Large intestine (tissue), 3 donors: ENCODE results near the gene YTHDC2. TPM values are rescaled to one million over a fixed set of nuclear protein-coding genes. Genes with fewer than 3 reads are reported as not detected.
"Not testable (repeated sequence)": the region's sequence is repeated elsewhere in the genome, so short reads cannot be mapped to it uniquely, and the experiment has no call there.

Experiments used
- DNase-seq, 2 donors: peaks; one replicate each; pipeline versions ENCODE4 v3.0.0 to v3.0.0-alpha.2; 2013
- H3K27ac ChIP-seq: one replicate; pipeline ENCODE4 v1.5.1; 2013; ENCODE audit warnings: low read length
- H3K27me3 ChIP-seq: 2 replicates; pipeline ENCODE4 v1.6.1; 2013; ENCODE audit warnings: low read length; ENCODE audit not compliant: control insufficient read depth, insufficient read depth
- H3K36me3 ChIP-seq: 2 replicates; pipeline ENCODE4 v1.6.1; 2013; ENCODE audit warnings: low read length; ENCODE audit not compliant: control insufficient read depth, insufficient read depth
- H3K4me1 ChIP-seq: one replicate; pipeline ENCODE4 v1.6.1; 2013; ENCODE audit warnings: low read length; ENCODE audit not compliant: control insufficient read depth, insufficient read depth
- H3K4me3 ChIP-seq: one replicate; pipeline ENCODE4 v1.5.1; 2013; ENCODE audit warnings: low read length
- H3K9me3 ChIP-seq: one replicate; pipeline ENCODE4 v1.6.1; 2013; ENCODE audit warnings: mild to moderate bottlenecking, low read depth, low read length, moderate library complexity; ENCODE audit not compliant: control insufficient read depth
- WGBS: methylation state at CpG from one replicate; pipeline ENCODE4 v1.1.5; 2013; ENCODE audit warnings: low lambda C conversion rate; ENCODE audit not compliant: insufficient coverage; 5-methylcytosine and 5-hydroxymethylcytosine counted together
- polyA plus RNA-seq: library from polyadenylated mRNA; unstranded; fragments of 120-200 nt; gene quantifications from one replicate; pipeline ENCODE4 v1.2.1, GENCODE V29; 2013

YTHDC2 gene
- polyA plus RNA-seq, 1 donor: 30.9 TPM

- Histone ChIP-seq H3K4me1 (no peaks in the 10 kb centered on the region), H3K27me3 (peaks cover 2% of the 10 kb centered on the region), H3K4me3 (no peak overlapping the region), H3K36me3 (peaks cover 3% of the 10 kb centered on the region), H3K27ac (no peak overlapping the region), H3K9me3 (no peaks in the 10 kb centered on the region)
- no CpG with 5 or more reads among the region's 2 CpGs for WGBS
- no peak for DNase-seq
These were observed 85.4 kb downstream of the YTHDC2 start for GRCh38 chr5:113598926-113599325.

- Histone ChIP-seq H3K27ac (no peak overlapping the region), H3K27me3 (peaks cover 2% of the 10 kb centered on the region), H3K4me3 (no peak overlapping the region), H3K9me3 (no peaks in the 10 kb centered on the region), H3K36me3 (no peaks in the 10 kb centered on the region), H3K4me1 (no peaks in the 10 kb centered on the region)
- 50% methylated on average over 2 of the region's 4 CpGs for WGBS
- DNase-seq: no peak
These were observed 86.9 kb downstream of the YTHDC2 start for GRCh38 chr5:113600255-113600905.

- no peaks in the 10 kb centered on the region for H3K36me3 ChIP-seq
- H3K4me3 ChIP-seq: no peak overlapping the region
- no peaks in the 10 kb centered on the region for H3K4me1 ChIP-seq
- no peak for DNase-seq
- peaks cover 2% of the 10 kb centered on the region for H3K27me3 ChIP-seq
- H3K9me3 ChIP-seq: no peaks in the 10 kb centered on the region
- H3K27ac ChIP-seq: no peak overlapping the region
- WGBS: 50% methylated on average over 1 of the region's 1 CpG
These were observed 87.9 kb downstream of the YTHDC2 start for GRCh38 chr5:113601423-113601822.

GRCh38 chr5:113603246-113603645 is 89.8 kb downstream of the YTHDC2 start:
- 100% methylated on average over 1 of the region's 4 CpGs for WGBS

GRCh38 chr5:113606298-113607134 is 93.0 kb downstream of the YTHDC2 start:
- WGBS: 66% methylated on average over 5 of the region's 13 CpGs
- no peak overlapping the region for H3K4me3 ChIP-seq
- H3K27me3 ChIP-seq: peaks cover 2% of the 10 kb centered on the region
- no peaks in the 10 kb centered on the region for H3K9me3 ChIP-seq
- no peaks in the 10 kb centered on the region for H3K4me1 ChIP-seq
- peak; percentile 15 to 23 for DNase-seq
- no peaks in the 10 kb centered on the region for H3K36me3 ChIP-seq
- no peak overlapping the region for H3K27ac ChIP-seq

More at GRCh38 chr5:113603246-113603645, 89.8 kb downstream of the YTHDC2 start:
- not testable (repeated sequence) for H3K9me3 ChIP-seq, H3K27ac ChIP-seq, H3K27me3 ChIP-seq, H3K4me3 ChIP-seq, H3K4me1 ChIP-seq, H3K36me3 ChIP-seq, DNase-seq

GRCh38 chr5:113607361-113607760 is 93.9 kb downstream of the YTHDC2 start:
- no CpG with 5 or more reads among the region's 3 CpGs for WGBS
- no peaks in the 10 kb centered on the region for H3K9me3 ChIP-seq
- peaks cover 2% of the 10 kb centered on the region for H3K27me3 ChIP-seq
- no peak overlapping the region for H3K4me3 ChIP-seq
- H3K4me1 ChIP-seq: no peaks in the 10 kb centered on the region
- H3K27ac ChIP-seq: no peak overlapping the region
- no peak for DNase-seq
- H3K36me3 ChIP-seq: no peaks in the 10 kb centered on the region

- Histone ChIP-seq H3K36me3 (no peaks in the 10 kb centered on the region), H3K27ac (no peak overlapping the region), H3K9me3 (no peaks in the 10 kb centered on the region), H3K27me3 (peaks cover 2% of the 10 kb centered on the region), H3K4me3 (no peak overlapping the region), H3K4me1 (no peaks in the 10 kb centered on the region)
- WGBS: no CpG with 5 or more reads among the region's 3 CpGs
- no peak for DNase-seq
These were observed 94.7 kb downstream of the YTHDC2 start for GRCh38 chr5:113608113-113608596.

- DNase-seq: peak in 1 of 2 donors; percentile 9
- H3K27me3 ChIP-seq: no peaks in the 10 kb centered on the region
- peaks cover 1% of the 10 kb centered on the region for H3K9me3 ChIP-seq
- no peaks in the 10 kb centered on the region for H3K36me3 ChIP-seq
- no CpG with 5 or more reads among the region's 4 CpGs for whole genome bisulfite sequencing
- H3K4me3 ChIP-seq: no peak overlapping the region
- H3K4me1 ChIP-seq: no peaks in the 10 kb centered on the region
- H3K27ac ChIP-seq: no peak overlapping the region
These were observed 98.6 kb downstream of the YTHDC2 start for GRCh38 chr5:113612060-113612496.

GRCh38 chr5:113614191-113614590 is 100.7 kb downstream of the YTHDC2 start:
- DNase-seq: no peak
- Histone ChIP-seq H3K27ac (no peak overlapping the region), H3K4me3 (no peak overlapping the region), H3K27me3 (no peaks in the 10 kb centered on the region), H3K9me3 (peaks cover 6% of the 10 kb centered on the region), H3K4me1 (no peaks in the 10 kb centered on the region), H3K36me3 (no peaks in the 10 kb centered on the region)
- no CpG with 5 or more reads among the region's 1 CpG for WGBS

- Histone ChIP-seq H3K4me1 (no peaks in the 10 kb centered on the region), H3K4me3 (no peak overlapping the region), H3K27ac (no peak overlapping the region), H3K27me3 (no peaks in the 10 kb centered on the region), H3K36me3 (no peaks in the 10 kb centered on the region), H3K9me3 (peaks cover 6% of the 10 kb centered on the region)
- DNase-seq: no peak
- 20% methylated on average over 1 of the region's 2 CpGs for WGBS
These were observed 102.2 kb downstream of the YTHDC2 start for GRCh38 chr5:113615708-113616107.
